Measurements from ENCODE around the gene MRPS5.

DNA sequence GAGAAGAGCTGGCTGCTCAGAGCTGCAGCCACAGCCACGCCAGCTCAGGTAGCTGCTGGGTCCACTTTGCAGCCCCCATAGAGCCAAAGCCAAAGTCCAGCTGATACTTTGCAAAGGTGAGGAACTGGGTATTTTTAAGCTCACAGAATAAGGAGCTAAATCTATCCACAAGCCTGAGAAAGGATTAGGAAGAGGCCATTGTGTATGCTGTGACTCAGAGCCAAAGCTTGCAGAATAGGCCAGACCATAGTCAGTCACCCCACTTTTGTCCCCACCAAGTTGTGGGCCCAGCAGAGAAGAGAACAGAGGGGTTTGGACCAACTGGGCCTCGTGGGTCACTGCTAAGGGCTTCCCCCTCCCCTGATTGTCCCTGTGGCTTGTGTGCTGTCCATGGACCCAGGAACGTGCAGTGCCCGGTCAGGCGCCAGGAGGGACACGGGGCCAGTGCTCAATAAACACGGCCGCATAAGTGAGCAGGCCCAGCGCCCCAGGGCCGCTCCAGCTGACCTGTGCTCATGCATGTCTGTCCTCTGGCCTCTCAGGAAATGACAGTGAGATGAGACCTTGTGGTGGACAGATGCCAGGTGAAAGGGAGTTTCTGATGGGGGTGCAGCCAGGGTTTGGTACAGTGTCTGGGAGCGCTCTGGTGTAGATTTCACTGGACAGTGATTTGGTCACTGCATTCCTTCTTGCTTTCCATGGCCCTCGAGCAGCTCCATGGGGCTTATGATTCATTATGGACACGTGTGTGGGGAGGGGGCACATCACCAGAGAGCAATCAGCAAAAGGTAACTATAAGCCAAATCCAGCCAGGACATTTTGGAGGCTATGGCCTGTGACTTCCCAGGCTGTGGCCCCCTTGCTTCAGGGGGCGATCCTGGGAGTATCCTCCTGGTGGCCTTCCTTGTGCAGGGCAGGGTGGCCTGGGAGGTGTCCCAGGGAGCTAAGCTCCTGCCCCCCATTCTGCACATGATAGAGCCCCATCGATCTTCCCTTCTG, 64.8 kb downstream of the MRPS5 start:
- no peak for TF ChIP-seq POLR2AphosphoS5 (IDR thresholded peaks at IDR 0.05)
- TF ChIP-seq, protein P1, sequence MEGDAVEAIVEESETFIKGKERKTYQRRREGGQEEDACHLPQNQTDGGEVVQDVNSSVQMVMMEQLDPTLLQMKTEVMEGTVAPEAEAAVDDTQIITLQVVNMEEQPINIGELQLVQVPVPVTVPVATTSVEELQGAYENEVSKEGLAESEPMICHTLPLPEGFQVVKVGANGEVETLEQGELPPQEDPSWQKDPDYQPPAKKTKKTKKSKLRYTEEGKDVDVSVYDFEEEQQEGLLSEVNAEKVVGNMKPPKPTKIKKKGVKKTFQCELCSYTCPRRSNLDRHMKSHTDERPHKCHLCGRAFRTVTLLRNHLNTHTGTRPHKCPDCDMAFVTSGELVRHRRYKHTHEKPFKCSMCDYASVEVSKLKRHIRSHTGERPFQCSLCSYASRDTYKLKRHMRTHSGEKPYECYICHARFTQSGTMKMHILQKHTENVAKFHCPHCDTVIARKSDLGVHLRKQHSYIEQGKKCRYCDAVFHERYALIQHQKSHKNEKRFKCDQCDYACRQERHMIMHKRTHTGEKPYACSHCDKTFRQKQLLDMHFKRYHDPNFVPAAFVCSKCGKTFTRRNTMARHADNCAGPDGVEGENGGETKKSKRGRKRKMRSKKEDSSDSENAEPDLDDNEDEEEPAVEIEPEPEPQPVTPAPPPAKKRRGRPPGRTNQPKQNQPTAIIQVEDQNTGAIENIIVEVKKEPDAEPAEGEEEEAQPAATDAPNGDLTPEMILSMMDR (IDR thresholded peaks at IDR 0.05) = no peak
- TF ChIP-seq POLR2A (IDR thresholded peaks at IDR 0.05) = no peak
- no peak for TF ChIP-seq EP300 (IDR thresholded peaks at IDR 0.05)
